Gastrocnemius medialis (tissue), 4 donors: ENCODE results near the gene ZNF837. TPM values are rescaled to one million over a fixed set of nuclear protein-coding genes. Genes with fewer than 3 reads are reported as not detected.
A peak's percentile ranks its signal among the peaks of the same experiment; 100 is the strongest.

Experiments used
- ATAC-seq, 2 donors: fragments of 150-250 bp; one replicate each; pipeline ENCODE4 v1.9.1; 2016
- DNase-seq, 2 donors: peaks; one replicate each; pipeline ENCODE4 v3.0.0-alpha.2; 2019
- H3K27ac ChIP-seq, 4 donors: fragments of 200-600 bp; sonication (generic); 1 replicate in 1 of 4; 2 replicates in 3 of 4; pipeline ENCODE4 v1.5.1; 2016 to 2018; ENCODE audit warnings: mild to moderate bottlenecking in 2 of 4, moderate library complexity in 1 of 4
- H3K27me3 ChIP-seq, 3 donors: fragments of 200-600 bp; sonication (generic) in 2 of 3; 1 replicate in 1 of 3; 2 replicates in 2 of 3; pipeline versions ENCODE4 v1.5.1 to v1.6.0; 2016 to 2019; ENCODE audit warnings: mild to moderate bottlenecking in 1 of 3, moderate library complexity in 1 of 3
- H3K36me3 ChIP-seq, 2 donors: fragments of 200-600 bp; sonication (generic) in 1 of 2; one replicate each; pipeline ENCODE4 v1.5.1; 2017 to 2018
- H3K4me1 ChIP-seq, 2 donors: fragments of 200-600 bp; sonication (generic) in 1 of 2; one replicate each; pipeline ENCODE4 v1.5.1; 2016 to 2017; ENCODE audit warnings: mild to moderate bottlenecking in 2 of 2
- H3K4me3 ChIP-seq, 4 donors: fragments of 200-600 bp; sonication (generic) in 3 of 4; 1 replicate in 1 of 4; 2 replicates in 3 of 4; pipeline ENCODE4 v1.5.1; 2016 to 2019; ENCODE audit warnings: mild to moderate bottlenecking in 2 of 4
- H3K9me3 ChIP-seq, 3 donors: fragments of 200-600 bp; sonication (generic) in 2 of 3; 1 replicate in 1 of 3; 2 replicates in 2 of 3; pipeline ENCODE4 v1.5.1; 2016 to 2019
- CTCF ChIP-seq, 5 experiments: fragments of 450-650 bp in 3 of 5; fragments of 200-600 bp in 2 of 5; sonication (generic) in 2 of 5; IDR thresholded peaks in 4 of 5; conservative IDR thresholded peaks in 1 of 5; 1 replicate in 4 of 5; 2 replicates in 1 of 5; pipeline ENCODE4 v1.5.1; 2016 to 2019; ENCODE audit warnings: antibody characterized with exemption in 5 of 5, mild to moderate bottlenecking in 3 of 5, moderate library complexity in 3 of 5
- POLR2A ChIP-seq, 2 donors: fragments of 450-650 bp; IDR thresholded peaks; one replicate each; pipeline ENCODE4 v1.6.1; 2017; ENCODE audit warnings: antibody characterized with exemption in 2 of 2, mild to moderate bottlenecking in 2 of 2, moderate library complexity in 2 of 2
- in situ Hi-C, 4 donors: fragments of 200-750 bp; cut with MboI; loops; one replicate each; pipeline versions ENCODE4 v1.15.0 to v1.8.0; 2017; ENCODE audit warnings: low sequenced_read_pairs in 4 of 4
- intact Hi-C: fragments of 100-400 bp; cut with DNase I; formaldehyde crosslinking; loops from one replicate; pipeline ENCODE4 v1.15.1; 2023; ENCODE audit warnings: low total_unique reads
- total RNA-seq, 4 donors: library from RNA; depleted of rRNA; stranded (reverse); fragments of >200 nt; gene quantifications; one replicate each; pipeline versions ENCODE4 v1.1.0 to v1.2.3, GENCODE V29; 2016

The ZNF837 gene
- total RNA-seq, 4 donors from 2014 or later: 0.11 to 0.36 TPM; not detected in 2

GRCh38 chr19:58387338-58388174 lies 6.7 kb upstream of the ZNF837 start:
- Histone ChIP-seq H3K36me3 (peaks cover 0 to 41% of the 10 kb centered on the region in 2 donors), H3K27me3 (no peaks in the 10 kb centered on the region), H3K9me3 (no peaks in the 10 kb centered on the region), H3K27ac (peak overlapping the region; percentile 95 to 100 (median 99)), H3K4me3 (peak overlapping the region; percentile 75 to 89 (median 78)), H3K4me1 (peaks cover 28 to 30% of the 10 kb centered on the region in 2 donors)
- intact Hi-C loops: loop anchor here (1.0 to 5.0 kb wide), 6 partner anchors 14 to 82 kb away; partner anchors contain the start of genes ERVK3-1, ZNF132, ZNF324 and ZNF497
- in situ Hi-C loops: no loop called here
- DNase-seq (no peak), ATAC-seq (no peak)
- no peak for TF ChIP-seq POLR2A (IDR thresholded peaks at IDR 0.05)
- no peak for TF ChIP-seq CTCF (IDR thresholded peaks at IDR 0.05 in 4 of 5, conservative IDR thresholded peaks at IDR 0.05 in 1 of 5)

- Histone ChIP-seq H3K36me3 (peaks cover 0 to 35% of the 10 kb centered on the region in 2 donors), H3K9me3 (no peaks in the 10 kb centered on the region), H3K27me3 (no peaks in the 10 kb centered on the region), H3K27ac (peak within 1 kb of the TSS; percentile 95 to 100 (median 99)), H3K4me3 (peak within 1 kb of the TSS; percentile 75 to 89 (median 78)), H3K4me1 (peaks cover 33 to 35% of the 10 kb centered on the region in 2 donors)
- in situ Hi-C loops: no loop called here
- no peak for TF ChIP-seq CTCF (IDR thresholded peaks at IDR 0.05 in 4 of 5, conservative IDR thresholded peaks at IDR 0.05 in 1 of 5)
- peak; percentile 85 to 88 for TF ChIP-seq POLR2A (IDR thresholded peaks at IDR 0.05)
- intact Hi-C loops: loop anchor here (1.0 to 5.0 kb wide), 5 partner anchors 15 to 81 kb away; partner anchors contain the start of genes ZNF132, ZNF324, ZNF497 and ZNF584
- peak; percentile 99 for ATAC-seq
- peak; percentile 96 to 97 for DNase-seq
Observed at GRCh38 chr19:58386576-58387337, 5.9 kb upstream of the ZNF837 start, which contains the start of gene RPS5. Gene RPS5, plus strand, starts transcription at chr19:58387269. Its CDS starts 869 bp downstream, at chr19:58388138.

GRCh38 chr19:58385891-58386575 lies 5.2 kb upstream of the ZNF837 start:
- ATAC-seq (peak; percentile 6 to 15), DNase-seq (no peak)
- no peaks in the 10 kb centered on the region for H3K27me3 ChIP-seq
- in situ Hi-C loops (no loop called here), intact Hi-C loops (loop anchor here (2.0 to 5.0 kb wide), 2 partner anchors 55 to 81 kb away; partner anchors contain the start of genes ZNF132 and ZNF324)
- H3K36me3 ChIP-seq: peaks cover 0 to 28% of the 10 kb centered on the region in 2 donors
- no peaks in the 10 kb centered on the region for H3K9me3 ChIP-seq
- TF ChIP-seq POLR2A (IDR thresholded peaks at IDR 0.05): no peak
- TF ChIP-seq CTCF (IDR thresholded peaks at IDR 0.05 in 4 of 5, conservative IDR thresholded peaks at IDR 0.05 in 1 of 5): no peak
- peak overlapping the region; percentile 95 to 100 (median 99) for H3K27ac ChIP-seq
- H3K4me1 ChIP-seq: peaks cover 36 to 40% of the 10 kb centered on the region in 2 donors
- peak overlapping the region; percentile 75 to 89 (median 78) for H3K4me3 ChIP-seq

GRCh38 chr19:58385313-58385890 lies 4.6 kb upstream of the ZNF837 start:
- H3K4me3 ChIP-seq: peak overlapping the region; percentile 75 to 89 (median 78)
- H3K27me3 ChIP-seq: no peaks in the 10 kb centered on the region
- H3K4me1 ChIP-seq: peaks cover 32 to 40% of the 10 kb centered on the region in 2 donors
- peak overlapping the region; percentile 95 to 100 (median 99) for H3K27ac ChIP-seq
- H3K36me3 ChIP-seq: peaks cover 0 to 22% of the 10 kb centered on the region in 2 donors
- ATAC-seq (no peak), DNase-seq (no peak)
- no peaks in the 10 kb centered on the region for H3K9me3 ChIP-seq
- intact Hi-C loops: loop anchor here (5.0 kb wide), 1 partner anchor 82 kb away; the partner anchor contains the start of gene ZNF324
- in situ Hi-C loops: no loop called here
- TF ChIP-seq CTCF (IDR thresholded peaks at IDR 0.05 in 4 of 5, conservative IDR thresholded peaks at IDR 0.05 in 1 of 5): no peak
- TF ChIP-seq POLR2A (IDR thresholded peaks at IDR 0.05): no peak
